Right lobe of liver (tissue), 6 donors: ENCODE measurements around the gene PRKN. TPM values are rescaled to one million over a fixed set of nuclear protein-coding genes. Genes with fewer than 3 reads are reported as not detected.

Experiments used
- ATAC-seq, 4 donors: fragments of 200-7000 bp; cut with Tn5 transposase; one replicate each; pipeline ENCODE4 v1.9.1; 2020; ENCODE audit warnings: mild to moderate bottlenecking in 4 of 4, moderate library complexity in 4 of 4
- DNase-seq, 3 donors: peaks; one replicate each; pipeline ENCODE4 v3.0.0-alpha.2; 2020
- H3K27ac ChIP-seq, 3 donors: fragments of 200-600 bp; one replicate each; pipeline ENCODE4 v1.8.0; 2022
- H3K27me3 ChIP-seq, 2 donors: fragments of 200-600 bp; one replicate each; pipeline ENCODE4 v1.8.0; 2022
- H3K36me3 ChIP-seq, 4 donors: fragments of 200-600 bp; sonication (generic) in 1 of 4; one replicate each; pipeline versions ENCODE4 v1.5.1 to v1.8.0; 2017 to 2022; ENCODE audit warnings: control low read depth in 1 of 4
- H3K4me1 ChIP-seq, 4 donors: fragments of 200-600 bp; sonication (generic) in 1 of 4; one replicate each; pipeline versions ENCODE4 v1.5.1 to v1.8.0; 2017 to 2022; ENCODE audit warnings: control low read depth in 1 of 4
- H3K4me3 ChIP-seq, 3 donors: fragments of 200-600 bp; one replicate each; pipeline ENCODE4 v1.8.0; 2022
- H3K9me3 ChIP-seq, 4 donors: fragments of 200-600 bp; sonication (generic) in 1 of 4; one replicate each; pipeline versions ENCODE4 v1.5.1 to v1.8.0; 2017 to 2022; ENCODE audit warnings: control low read depth in 1 of 4
- CTCF ChIP-seq, 4 donors: fragments of 200-600 bp in 3 of 4; fragments of 450-650 bp in 1 of 4; IDR thresholded peaks; one replicate each; pipeline versions ENCODE4 v1.5.1 to v1.8.0; 2016 to 2022; ENCODE audit warnings: antibody characterized with exemption in 4 of 4, mild to moderate bottlenecking in 2 of 4
- POLR2A ChIP-seq: fragments of 450-650 bp; IDR thresholded peaks from one replicate; pipeline ENCODE4 v1.6.1; 2017; ENCODE audit warnings: antibody characterized with exemption, mild to moderate bottlenecking
- WGBS: methylation state at CpG from one replicate; pipeline ENCODE4 v1.1.6; 2018; ENCODE audit warnings: low coverage, low lambda C conversion rate; ENCODE audit not compliant: insufficient coverage; ENCODE audit errors: missing lambda C conversion rate; 5-methylcytosine and 5-hydroxymethylcytosine counted together
- intact Hi-C, 2 donors: fragments of 100-400 bp; cut with DNase I; formaldehyde crosslinking; loops; one replicate each; pipeline versions ENCODE4 v1.11.2 to v1.14.1; 2022
- total RNA-seq, 6 experiments: library from RNA; depleted of rRNA in 2 of 6; stranded (reverse); fragments of >200 nt in 2 of 6; fragmentation: NEBNext Ultra II Directional in 3 of 6; extraction: Animal tissue kit (Norgen Biotek cat#: 25700) in 3 of 6; gene quantifications; one replicate each; pipeline versions ENCODE4 v1.1.0 to v1.2.4, GENCODE V29; 2016 to 2023
- donor health status: DM: no; HTN: yes; CAD: no.
- donor health status: DM: no; HTN: no; CAD: no.
- donor health status: DM: no; HTN: no; CAD: no.
- donor health status: DM: no; HTN: yes; CAD: no.
- donor health status: DM: no; HTN: yes; CAD: no.

Gene PRKN
- total RNA-seq, 6 experiments from 2014 or later: 1.1 to 3.7 (median 2.2) TPM

- H3K4me3 ChIP-seq: no peak overlapping the region
- 53% methylated on average over 3 of the region's 4 CpGs for WGBS
- intact Hi-C loops: no loop called here
- H3K27ac ChIP-seq: no peak overlapping the region
- H3K9me3 ChIP-seq: no peaks in the 10 kb centered on the region
- DNase-seq (no peak), ATAC-seq (no peak)
- H3K4me1 ChIP-seq: no peaks in the 10 kb centered on the region
- no peaks in the 10 kb centered on the region for H3K36me3 ChIP-seq
- H3K27me3 ChIP-seq: no peaks in the 10 kb centered on the region
- no peak for TF ChIP-seq CTCF (IDR thresholded peaks at IDR 0.05)
- no peak for TF ChIP-seq POLR2A
These were observed 1274.0 kb downstream of the PRKN start for GRCh38 chr6:161453558-161453957.

- intact Hi-C loops: no loop called here
- no peaks in the 10 kb centered on the region for H3K36me3 ChIP-seq
- H3K27ac ChIP-seq: no peak overlapping the region
- no peaks in the 10 kb centered on the region for H3K4me1 ChIP-seq
- DNase-seq: no peak
- H3K9me3 ChIP-seq: no peaks in the 10 kb centered on the region
- no peak overlapping the region for H3K4me3 ChIP-seq
- TF ChIP-seq POLR2A: no peak
- no peak for TF ChIP-seq CTCF (IDR thresholded peaks at IDR 0.05)
- no peaks in the 10 kb centered on the region for H3K27me3 ChIP-seq
- no peak for ATAC-seq
- 87% methylated on average over 3 of the region's 3 CpGs for WGBS
These were observed 1275.3 kb downstream of the PRKN start for GRCh38 chr6:161452241-161452640.

- Histone ChIP-seq H3K27me3 (no peaks in the 10 kb centered on the region), H3K27ac (no peak overlapping the region), H3K4me1 (no peaks in the 10 kb centered on the region), H3K36me3 (no peaks in the 10 kb centered on the region), H3K9me3 (no peaks in the 10 kb centered on the region), H3K4me3 (no peak overlapping the region)
- no peak for TF ChIP-seq CTCF (IDR thresholded peaks at IDR 0.05)
- 90% methylated on average over 3 of the region's 3 CpGs for WGBS
- no peak for DNase-seq
- no peak for ATAC-seq
- intact Hi-C loops: no loop called here
These were observed 1278.0 kb downstream of the PRKN start for GRCh38 chr6:161449521-161449920.

GRCh38 chr6:161446949-161447348 lies 1280.6 kb downstream of the PRKN start:
- H3K36me3 ChIP-seq: no peaks in the 10 kb centered on the region
- intact Hi-C loops: no loop called here
- TF ChIP-seq CTCF (IDR thresholded peaks at IDR 0.05) (no peak), POLR2A (no peak)

GRCh38 chr6:161446296-161446925 lies 1281.2 kb downstream of the PRKN start:
- no peak for ATAC-seq
- H3K27me3 ChIP-seq: no peaks in the 10 kb centered on the region
- DNase-seq: no peak
- H3K4me3 ChIP-seq: no peak overlapping the region
- H3K27ac ChIP-seq: no peak overlapping the region
- no peaks in the 10 kb centered on the region for H3K4me1 ChIP-seq
- WGBS: 59% methylated on average over 4 of the region's 6 CpGs
- intact Hi-C loops: no loop called here
- TF ChIP-seq POLR2A: no peak
- TF ChIP-seq CTCF (IDR thresholded peaks at IDR 0.05): no peak
- no peaks in the 10 kb centered on the region for H3K9me3 ChIP-seq
- no peaks in the 10 kb centered on the region for H3K36me3 ChIP-seq

More at GRCh38 chr6:161446949-161447348, 1280.6 kb downstream of the PRKN start:
- Histone ChIP-seq H3K4me1 (no peaks in the 10 kb centered on the region), H3K27me3 (no peaks in the 10 kb centered on the region), H3K27ac (no peak overlapping the region), H3K9me3 (no peaks in the 10 kb centered on the region), H3K4me3 (no peak overlapping the region)
- 82% methylated on average over 7 of the region's 7 CpGs for WGBS
- ATAC-seq: no peak
- no peak for DNase-seq
